Liver (tissue), 9 donors: ENCODE measurements around the gene RRP15. TPM values are rescaled to one million over a fixed set of nuclear protein-coding genes. Genes with fewer than 3 reads are reported as not detected.
A peak's percentile ranks its signal among the peaks of the same experiment; 100 is the strongest.

Experiments used
- DNase-seq: peaks from one replicate; pipeline ENCODE4 v3.0.0-alpha.2; 2017; ENCODE audit warnings: low spot score
- H3K27ac ChIP-seq, 2 donors: one replicate each; pipeline ENCODE4 v1.7.0; 2013; ENCODE audit warnings: inconsistent platforms in 2 of 2, low read length in 2 of 2, control low read depth in 1 of 2, low read depth in 1 of 2, mild to moderate bottlenecking in 1 of 2
- H3K27me3 ChIP-seq, 4 donors: one replicate each; pipeline versions ENCODE4 v1.6.1 to v1.7.0; 2013; ENCODE audit warnings: low read length in 3 of 4, inconsistent platforms in 1 of 4, mild to moderate bottlenecking in 1 of 4, moderate library complexity in 1 of 4; ENCODE audit not compliant: control insufficient read depth in 4 of 4, insufficient read depth in 4 of 4
- H3K36me3 ChIP-seq, 4 donors: one replicate each; pipeline versions ENCODE4 v1.6.1 to v1.7.0; 2013; ENCODE audit warnings: low read length in 3 of 4, mild to moderate bottlenecking in 3 of 4, low read depth in 1 of 4, moderate library complexity in 1 of 4; ENCODE audit not compliant: control insufficient read depth in 4 of 4, insufficient read depth in 3 of 4
- H3K4me1 ChIP-seq, 4 donors: one replicate each; pipeline versions ENCODE4 v1.6.1 to v1.7.0; 2013; ENCODE audit warnings: low read length in 3 of 4, mild to moderate bottlenecking in 3 of 4, moderate library complexity in 1 of 4; ENCODE audit not compliant: control insufficient read depth in 4 of 4, insufficient read depth in 4 of 4
- H3K4me3 ChIP-seq, 3 donors: one replicate each; pipeline versions ENCODE4 v1.6.1 to v1.7.0; 2013; ENCODE audit warnings: low read length in 3 of 3, control low read depth in 1 of 3, low read depth in 1 of 3, mild to moderate bottlenecking in 1 of 3
- H3K9ac ChIP-seq, 2 donors: one replicate each; pipeline ENCODE4 v1.7.0; 2013; ENCODE audit warnings: low read length in 2 of 2, mild to moderate bottlenecking in 2 of 2, moderate library complexity in 2 of 2, control low read depth in 1 of 2, low read depth in 1 of 2
- H3K9me3 ChIP-seq, 4 donors: one replicate each; pipeline versions ENCODE4 v1.6.1 to v1.7.0; 2013; ENCODE audit warnings: low read length in 3 of 4; ENCODE audit not compliant: control insufficient read depth in 4 of 4
- ATF3 ChIP-seq: IDR thresholded peaks from 2 replicates; pipeline ENCODE4 v1.6.1; 2016; ENCODE audit warnings: antibody characterized with exemption
- CTCF ChIP-seq: fragments of 150-350 bp; IDR thresholded peaks from 2 replicates; pipeline ENCODE4 v1.5.1; 2017; ENCODE audit warnings: improper control_type of control experiment, low read depth, low read length; ENCODE audit not compliant: missing input control
- EGR1 ChIP-seq, 2 donors: IDR thresholded peaks; 2 replicates each; pipeline ENCODE4 v1.6.1; 2016 to 2018; ENCODE audit warnings: antibody characterized with exemption in 2 of 2, low read depth in 2 of 2
- FOXA1 ChIP-seq: IDR thresholded peaks from 2 replicates; pipeline ENCODE4 v1.6.1; 2016; ENCODE audit warnings: antibody characterized with exemption
- GABPA ChIP-seq, 2 donors: IDR thresholded peaks in 1 of 2; conservative IDR thresholded peaks in 1 of 2; 2 replicates each; pipeline ENCODE4 v1.6.1; 2016; ENCODE audit warnings: antibody characterized with exemption in 2 of 2, mild to moderate bottlenecking in 1 of 2, moderate library complexity in 1 of 2
- HNF4A ChIP-seq, 2 donors: conservative IDR thresholded peaks; 2 replicates each; pipeline ENCODE4 v1.6.1; 2016; ENCODE audit warnings: antibody characterized with exemption in 2 of 2, mild to moderate bottlenecking in 2 of 2
- HNF4G ChIP-seq: IDR thresholded peaks from 2 replicates; pipeline ENCODE4 v1.6.1; 2016; ENCODE audit warnings: antibody characterized with exemption
- JUND ChIP-seq, 2 donors: IDR thresholded peaks; 2 replicates each; pipeline ENCODE4 v1.6.1; 2016; ENCODE audit warnings: antibody characterized with exemption in 2 of 2
- MAX ChIP-seq: IDR thresholded peaks from 2 replicates; pipeline ENCODE4 v1.6.1; 2016; ENCODE audit warnings: antibody characterized with exemption
- RAD21 ChIP-seq, 2 donors: IDR thresholded peaks; 2 replicates each; pipeline ENCODE4 v1.6.1; 2016; ENCODE audit warnings: antibody characterized with exemption in 2 of 2, mild to moderate bottlenecking in 2 of 2
- REST ChIP-seq: IDR thresholded peaks from 2 replicates; pipeline ENCODE4 v1.6.1; 2016; ENCODE audit warnings: antibody characterized with exemption, mild to moderate bottlenecking
- RXRA ChIP-seq, 2 donors: IDR thresholded peaks; 2 replicates each; pipeline ENCODE4 v1.6.1; 2017 to 2018; ENCODE audit warnings: antibody characterized with exemption in 2 of 2, mild to moderate bottlenecking in 1 of 2
- SP1 ChIP-seq: IDR thresholded peaks from 2 replicates; pipeline ENCODE4 v1.6.1; 2018; ENCODE audit warnings: antibody characterized with exemption, mild to moderate bottlenecking
- TAF1 ChIP-seq: conservative IDR thresholded peaks from 2 replicates; pipeline ENCODE4 v1.6.1; 2016; ENCODE audit warnings: antibody characterized with exemption, mild to moderate bottlenecking
- YY1 ChIP-seq: IDR thresholded peaks from 2 replicates; pipeline ENCODE4 v1.6.1; 2016; ENCODE audit warnings: antibody characterized with exemption, mild to moderate bottlenecking
- ZBTB33 ChIP-seq: IDR thresholded peaks from 2 replicates; pipeline ENCODE4 v1.6.1; 2016; ENCODE audit warnings: antibody characterized with exemption
- WGBS: extraction: QIAGEN DNeasy Blood & Tissue Kit; methylation state at CpG from one replicate; pipeline ENCODE4 v1.1.7; 2013; 5-methylcytosine and 5-hydroxymethylcytosine counted together
- polyA plus RNA-seq, 2 donors: library from polyadenylated mRNA; stranded (reverse) in 1 of 2; unstranded in 1 of 2; fragments of 200-250 nt in 1 of 2; fragments of >200 nt in 1 of 2; fragmentation: Nextera tagmentation in 1 of 2; extraction: Ambion mirVana in 1 of 2; gene quantifications; one replicate each; pipeline versions ENCODE4 v1.2.1 to v1.2.3, GENCODE V29; 2013 to 2015
- total RNA-seq, 2 donors: library from RNA; depleted of rRNA; stranded (reverse); fragments of >200 nt; gene quantifications; one replicate each; pipeline ENCODE4 v1.2.3, GENCODE V29; 2014
- donor health status: healthy.
- donor health status: healthy.
- donor health status: healthy.
- donor health status: healthy.
- donor health status: healthy.

The RRP15 gene
- total and polyA plus RNA-seq, 4 donors = 2.4 to 9.2 (median 5.2) TPM

- H3K9ac ChIP-seq = no peak overlapping the region
- H3K4me3 ChIP-seq = no peak overlapping the region
- DNase-seq = no peak
- 90% methylated on average over 3 of the region's 3 CpGs for WGBS
- no peaks in the 10 kb centered on the region for H3K36me3 ChIP-seq
- H3K27ac ChIP-seq = no peak overlapping the region
- H3K4me1 ChIP-seq = no peaks in the 10 kb centered on the region
- no peaks in the 10 kb centered on the region for H3K27me3 ChIP-seq
- H3K9me3 ChIP-seq = no peaks in the 10 kb centered on the region
- TF ChIP-seq EGR1 (IDR thresholded peaks at IDR 0.05; ENCODE audit: low read depth in 2 of 2) (no peak), HNF4A (conservative IDR thresholded peaks at IDR 0.05) (no peak), RXRA (IDR thresholded peaks at IDR 0.05) (no peak), JUND (IDR thresholded peaks at IDR 0.05) (no peak), MAX (no peak), HNF4G (no peak), ATF3 (no peak), ZBTB33 (no peak), REST (no peak), TAF1 (no peak), GABPA (IDR thresholded peaks at IDR 0.05 in 1 of 2, conservative IDR thresholded peaks at IDR 0.05 in 1 of 2) (no peak), CTCF (no peak), SP1 (no peak), YY1 (no peak), FOXA1 (no peak)
Observed at GRCh38 chr1:218328769-218329168, 43.7 kb downstream of the RRP15 start.

- Histone ChIP-seq H3K9me3 (no peaks in the 10 kb centered on the region), H3K36me3 (no peaks in the 10 kb centered on the region), H3K27ac (no peak overlapping the region), H3K9ac (no peak overlapping the region), H3K4me3 (no peak overlapping the region), H3K4me1 (no peaks in the 10 kb centered on the region), H3K27me3 (no peaks in the 10 kb centered on the region)
- DNase-seq = no peak
- peak; percentile 92 to 95 for TF ChIP-seq RAD21 (IDR thresholded peaks at IDR 0.05)
- no peak for TF ChIP-seq REST
- no peak for TF ChIP-seq TAF1
- TF ChIP-seq CTCF = peak; percentile 66
- 31% methylated on average over 4 of the region's 4 CpGs for WGBS
Observed at GRCh38 chr1:218330043-218330623, 45.0 kb downstream of the RRP15 start.
